ENCODE measurements around the gene ATP2C1.

DNA sequence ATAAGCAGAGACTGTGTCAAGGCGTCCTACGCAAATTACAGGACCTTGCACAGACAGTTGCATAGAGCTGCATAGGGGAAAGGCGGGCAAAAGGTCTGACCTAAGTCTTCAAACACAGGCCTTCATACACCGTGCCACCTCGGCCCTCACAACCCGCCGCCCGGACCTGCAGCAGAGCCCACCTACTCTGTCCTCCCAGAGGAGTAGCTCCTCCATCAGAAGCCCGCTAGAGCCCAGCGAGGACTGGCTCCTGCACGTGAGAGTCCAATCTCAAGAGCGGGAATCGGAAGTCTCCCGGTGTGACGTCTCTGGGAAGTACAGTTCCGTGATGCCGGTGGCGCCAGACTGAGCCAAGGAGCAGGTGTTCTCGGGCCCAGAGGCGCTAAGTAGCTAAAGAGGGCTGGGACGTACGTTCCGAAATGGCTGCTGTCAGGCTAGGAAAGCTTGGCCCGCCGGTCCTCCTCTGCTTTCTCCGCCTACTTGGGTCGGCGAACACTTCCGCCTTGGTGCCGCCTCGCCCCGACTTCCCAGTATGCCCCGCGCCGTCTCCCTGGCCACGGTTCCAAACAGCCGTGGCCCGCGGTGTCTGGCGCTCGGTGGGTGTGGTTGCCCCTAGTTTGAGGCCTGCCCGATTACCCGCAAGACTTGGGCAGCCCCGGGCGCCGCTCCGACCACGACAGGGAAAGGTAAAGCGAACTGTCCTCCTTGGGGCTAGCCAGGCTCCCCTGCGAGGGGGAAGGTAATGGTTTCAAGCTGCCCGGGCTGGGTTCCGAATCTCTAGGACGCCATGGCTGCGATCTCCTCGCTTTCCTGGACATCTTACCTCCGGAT is 132.7 kb downstream of the ATP2C1 start, which contains the start of the genes ASTE1 and NEK11:
- TF ChIP-seq, protein P1, sequence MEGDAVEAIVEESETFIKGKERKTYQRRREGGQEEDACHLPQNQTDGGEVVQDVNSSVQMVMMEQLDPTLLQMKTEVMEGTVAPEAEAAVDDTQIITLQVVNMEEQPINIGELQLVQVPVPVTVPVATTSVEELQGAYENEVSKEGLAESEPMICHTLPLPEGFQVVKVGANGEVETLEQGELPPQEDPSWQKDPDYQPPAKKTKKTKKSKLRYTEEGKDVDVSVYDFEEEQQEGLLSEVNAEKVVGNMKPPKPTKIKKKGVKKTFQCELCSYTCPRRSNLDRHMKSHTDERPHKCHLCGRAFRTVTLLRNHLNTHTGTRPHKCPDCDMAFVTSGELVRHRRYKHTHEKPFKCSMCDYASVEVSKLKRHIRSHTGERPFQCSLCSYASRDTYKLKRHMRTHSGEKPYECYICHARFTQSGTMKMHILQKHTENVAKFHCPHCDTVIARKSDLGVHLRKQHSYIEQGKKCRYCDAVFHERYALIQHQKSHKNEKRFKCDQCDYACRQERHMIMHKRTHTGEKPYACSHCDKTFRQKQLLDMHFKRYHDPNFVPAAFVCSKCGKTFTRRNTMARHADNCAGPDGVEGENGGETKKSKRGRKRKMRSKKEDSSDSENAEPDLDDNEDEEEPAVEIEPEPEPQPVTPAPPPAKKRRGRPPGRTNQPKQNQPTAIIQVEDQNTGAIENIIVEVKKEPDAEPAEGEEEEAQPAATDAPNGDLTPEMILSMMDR (CRISPR knock-in tag; IDR thresholded peaks at IDR 0.05): peak; percentile 15; the same call in 1 of the 2 replicates
- no peak for TF ChIP-seq TRIM24 (CRISPR knock-in tag; IDR thresholded peaks at IDR 0.05)
- TF ChIP-seq, protein P2, sequence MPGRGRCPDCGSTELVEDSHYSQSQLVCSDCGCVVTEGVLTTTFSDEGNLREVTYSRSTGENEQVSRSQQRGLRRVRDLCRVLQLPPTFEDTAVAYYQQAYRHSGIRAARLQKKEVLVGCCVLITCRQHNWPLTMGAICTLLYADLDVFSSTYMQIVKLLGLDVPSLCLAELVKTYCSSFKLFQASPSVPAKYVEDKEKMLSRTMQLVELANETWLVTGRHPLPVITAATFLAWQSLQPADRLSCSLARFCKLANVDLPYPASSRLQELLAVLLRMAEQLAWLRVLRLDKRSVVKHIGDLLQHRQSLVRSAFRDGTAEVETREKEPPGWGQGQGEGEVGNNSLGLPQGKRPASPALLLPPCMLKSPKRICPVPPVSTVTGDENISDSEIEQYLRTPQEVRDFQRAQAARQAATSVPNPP (CRISPR knock-in tag; IDR thresholded peaks at IDR 0.05): peak; percentile 79; the same call in 1 of the 2 replicates
- TF ChIP-seq NFE2L2 (IDR thresholded peaks at IDR 0.05; ENCODE audit: low read length): no peak
- TF ChIP-seq TCF7L2 (IDR thresholded peaks at IDR 0.05; ENCODE audit: low read depth, low read length): no peak
- TF ChIP-seq POLR2AphosphoS5 (IDR thresholded peaks at IDR 0.05; ENCODE audit: low read depth, low read length): peak; percentile 72
- TF ChIP-seq ZZZ3 (CRISPR knock-in tag; IDR thresholded peaks at IDR 0.05; ENCODE audit: borderline replicate concordance): peak; percentile 42; the same call in 1 of the 2 replicates
- no peak for TF ChIP-seq SP2 (CRISPR knock-in tag; IDR thresholded peaks at IDR 0.05)
- TF ChIP-seq KMT2B (CRISPR knock-in tag; IDR thresholded peaks at IDR 0.05): peak; percentile 86
- TF ChIP-seq RFX3 (CRISPR knock-in tag; IDR thresholded peaks at IDR 0.05): peak; percentile 90
- no peak for TF ChIP-seq RAD21 (CRISPR knock-in tag; IDR thresholded peaks at IDR 0.05)
- no peak for TF ChIP-seq ZNF30 (CRISPR knock-in tag; IDR thresholded peaks at IDR 0.05)
- TF ChIP-seq, protein P3, sequence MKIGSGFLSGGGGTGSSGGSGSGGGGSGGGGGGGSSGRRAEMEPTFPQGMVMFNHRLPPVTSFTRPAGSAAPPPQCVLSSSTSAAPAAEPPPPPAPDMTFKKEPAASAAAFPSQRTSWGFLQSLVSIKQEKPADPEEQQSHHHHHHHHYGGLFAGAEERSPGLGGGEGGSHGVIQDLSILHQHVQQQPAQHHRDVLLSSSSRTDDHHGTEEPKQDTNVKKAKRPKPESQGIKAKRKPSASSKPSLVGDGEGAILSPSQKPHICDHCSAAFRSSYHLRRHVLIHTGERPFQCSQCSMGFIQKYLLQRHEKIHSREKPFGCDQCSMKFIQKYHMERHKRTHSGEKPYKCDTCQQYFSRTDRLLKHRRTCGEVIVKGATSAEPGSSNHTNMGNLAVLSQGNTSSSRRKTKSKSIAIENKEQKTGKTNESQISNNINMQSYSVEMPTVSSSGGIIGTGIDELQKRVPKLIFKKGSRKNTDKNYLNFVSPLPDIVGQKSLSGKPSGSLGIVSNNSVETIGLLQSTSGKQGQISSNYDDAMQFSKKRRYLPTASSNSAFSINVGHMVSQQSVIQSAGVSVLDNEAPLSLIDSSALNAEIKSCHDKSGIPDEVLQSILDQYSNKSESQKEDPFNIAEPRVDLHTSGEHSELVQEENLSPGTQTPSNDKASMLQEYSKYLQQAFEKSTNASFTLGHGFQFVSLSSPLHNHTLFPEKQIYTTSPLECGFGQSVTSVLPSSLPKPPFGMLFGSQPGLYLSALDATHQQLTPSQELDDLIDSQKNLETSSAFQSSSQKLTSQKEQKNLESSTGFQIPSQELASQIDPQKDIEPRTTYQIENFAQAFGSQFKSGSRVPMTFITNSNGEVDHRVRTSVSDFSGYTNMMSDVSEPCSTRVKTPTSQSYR (CRISPR knock-in tag; IDR thresholded peaks at IDR 0.05; ENCODE audit: borderline replicate concordance): no peak
- TF ChIP-seq ZNF282 (IDR thresholded peaks at IDR 0.05; ENCODE audit: partially characterized antibody): no peak

Data from HepG2 (cell line).